Stimulated activated CD4-positive, alpha-beta T cell treated with anti-CD3 and anti-CD28 coated beads, TNF-alpha, amount 100 ng/mL, for 48 hours (primary cell): ENCODE measurements around the gene RPL7A.
"Not testable (repeated sequence)": the region's sequence is repeated elsewhere in the genome, so short reads cannot be mapped to it uniquely, and the experiment has no call there.

ENCODE experiments used
- DNase-seq, 3 donors: peaks; one replicate each; pipeline ENCODE4 v3.0.0-alpha.2; 2020; ENCODE audit warnings: low read depth in 3 of 3

Gene RPL7A

GRCh38 chr9:133347985-133348717 lies at the start of gene RPL7A, which contains the start of gene MED22:
Gene RPL7A (plus strand): TSS chr9:133348218. CDS start chr9:133348244, 26 bp downstream.
Gene MED22 (minus strand): TSS chr9:133348131. CDS start chr9:133346662, 1,469 bp downstream.
- DNase-seq = peak; percentile 89 to 90 (median 90)

DNA sequence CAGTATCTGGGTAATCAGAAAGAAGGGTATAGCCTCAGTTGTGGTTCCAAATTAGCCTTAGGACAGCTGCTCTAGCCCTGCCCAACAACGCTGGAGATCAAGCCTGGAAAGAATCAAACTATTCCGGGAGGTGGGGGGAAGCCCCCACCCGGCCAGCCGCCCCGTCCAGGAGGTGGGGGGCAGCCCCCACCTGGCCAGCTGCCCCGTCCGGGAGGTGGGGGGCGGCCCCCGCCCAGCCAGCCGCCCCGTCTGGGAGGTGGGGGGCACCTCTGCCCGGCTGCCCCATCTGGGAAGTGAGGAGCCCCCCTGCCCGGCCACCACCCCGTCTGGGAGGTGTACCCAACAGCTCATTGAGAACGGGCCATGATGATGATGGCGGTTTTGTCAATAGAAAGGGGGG lies 48.0 kb upstream of the RPL7A start:
- not testable (repeated sequence) for DNase-seq

DNA sequence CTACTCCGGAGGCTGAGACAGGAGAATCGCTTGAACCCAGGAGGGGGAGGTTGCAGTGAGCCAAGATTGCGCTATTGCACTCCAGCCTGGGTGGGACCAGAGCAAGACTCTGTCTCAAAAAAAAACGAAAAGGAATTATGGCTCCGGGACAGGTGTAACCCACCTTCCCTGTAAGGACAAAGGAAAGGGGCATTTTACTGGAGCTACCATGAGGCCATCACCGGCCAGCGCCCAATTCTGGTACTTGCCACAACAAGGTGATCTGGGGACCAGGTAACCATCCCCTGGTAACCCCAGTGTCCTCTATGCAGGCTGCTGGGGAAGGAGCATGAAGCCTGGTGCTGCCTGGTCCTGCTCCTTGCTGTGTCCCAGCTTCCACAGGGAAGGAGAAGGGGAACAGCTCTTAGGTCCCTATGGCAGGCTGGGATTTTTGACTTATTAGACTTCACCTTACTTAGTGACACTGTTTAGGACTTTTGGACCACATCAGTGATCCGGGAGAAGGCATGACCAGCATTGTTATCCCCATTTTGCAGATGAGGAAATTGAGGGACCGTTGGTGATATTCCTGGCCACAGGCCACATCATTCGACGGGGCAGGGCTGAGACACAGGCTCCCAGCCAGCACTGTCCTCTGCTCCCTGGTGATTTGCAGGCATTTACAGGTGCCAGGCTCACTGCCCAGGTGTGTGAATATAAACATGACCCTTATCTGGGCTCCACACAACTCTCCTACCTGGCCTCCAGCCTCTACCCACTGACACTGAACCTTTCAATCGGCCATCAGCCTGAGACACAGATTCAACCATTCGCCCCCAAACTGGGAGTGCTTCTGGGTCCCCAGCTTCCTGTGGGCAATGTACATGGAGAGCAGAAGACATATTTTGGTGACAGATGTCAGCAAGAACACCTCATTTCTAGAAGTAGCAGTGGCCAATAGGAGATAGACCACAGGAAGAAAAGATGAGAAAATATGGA lies 46.5 kb upstream of the RPL7A start:
- DNase-seq = no peak

DNA sequence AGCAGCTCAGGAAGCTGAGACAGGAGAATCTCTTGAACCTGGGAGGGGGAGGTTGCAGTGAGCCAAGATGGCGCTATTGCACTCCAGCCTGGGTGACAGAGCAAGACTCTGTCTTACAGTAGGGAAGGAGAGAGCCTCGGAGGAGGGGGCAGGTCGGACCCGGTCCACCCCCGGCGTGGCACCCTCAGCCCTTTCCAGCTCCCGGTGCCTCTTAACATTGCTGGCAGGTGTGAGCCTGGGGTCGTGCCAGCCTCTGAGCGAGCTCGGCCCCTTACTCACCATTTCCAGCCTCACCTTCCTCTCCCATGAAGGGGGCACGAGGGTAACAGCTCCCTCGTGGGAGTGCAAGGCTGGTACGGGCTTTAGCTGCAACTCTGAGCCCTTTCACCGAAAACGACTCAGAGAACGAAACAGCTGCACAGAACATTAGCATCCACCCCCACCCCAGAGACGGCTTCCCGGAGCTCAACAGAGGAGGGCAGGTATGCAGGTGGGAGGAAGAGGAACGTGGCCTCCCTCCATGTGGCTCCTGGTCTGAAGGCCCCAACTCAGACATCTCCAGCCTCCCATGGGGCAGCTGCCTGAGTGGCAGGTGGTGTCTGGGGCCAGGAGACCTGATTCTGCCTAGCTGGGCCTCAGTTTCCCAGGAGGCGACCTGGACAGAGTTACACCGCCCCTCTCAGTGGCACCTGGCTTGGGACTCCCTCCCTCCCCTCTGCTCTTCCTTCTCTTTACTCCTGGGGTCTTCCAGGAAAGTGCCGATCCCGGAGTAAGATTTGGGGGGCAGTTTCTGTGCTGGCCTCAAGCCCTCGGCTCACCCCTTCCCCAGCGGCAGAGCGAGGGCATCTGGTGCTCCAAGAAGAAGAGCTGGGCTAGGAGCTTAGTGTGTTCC lies 44.5 kb upstream of the RPL7A start:
- DNase-seq = no peak

DNA sequence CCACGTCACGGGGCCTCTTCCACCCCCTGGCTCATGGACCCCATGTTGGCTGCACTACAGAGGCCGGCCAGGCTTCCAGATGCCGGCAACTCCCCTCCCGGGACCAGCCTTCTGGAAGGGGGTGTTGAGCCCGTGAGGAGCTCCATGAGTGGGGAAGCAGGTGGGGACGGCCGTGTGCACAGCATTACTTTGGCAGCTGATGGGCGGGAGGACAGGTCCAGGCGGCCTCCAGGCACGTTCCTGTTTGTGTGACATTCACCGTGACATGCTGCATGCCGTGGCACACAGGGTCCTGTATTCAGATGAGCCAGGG lies 43.9 kb upstream of the RPL7A start:
- no peak for DNase-seq

DNA sequence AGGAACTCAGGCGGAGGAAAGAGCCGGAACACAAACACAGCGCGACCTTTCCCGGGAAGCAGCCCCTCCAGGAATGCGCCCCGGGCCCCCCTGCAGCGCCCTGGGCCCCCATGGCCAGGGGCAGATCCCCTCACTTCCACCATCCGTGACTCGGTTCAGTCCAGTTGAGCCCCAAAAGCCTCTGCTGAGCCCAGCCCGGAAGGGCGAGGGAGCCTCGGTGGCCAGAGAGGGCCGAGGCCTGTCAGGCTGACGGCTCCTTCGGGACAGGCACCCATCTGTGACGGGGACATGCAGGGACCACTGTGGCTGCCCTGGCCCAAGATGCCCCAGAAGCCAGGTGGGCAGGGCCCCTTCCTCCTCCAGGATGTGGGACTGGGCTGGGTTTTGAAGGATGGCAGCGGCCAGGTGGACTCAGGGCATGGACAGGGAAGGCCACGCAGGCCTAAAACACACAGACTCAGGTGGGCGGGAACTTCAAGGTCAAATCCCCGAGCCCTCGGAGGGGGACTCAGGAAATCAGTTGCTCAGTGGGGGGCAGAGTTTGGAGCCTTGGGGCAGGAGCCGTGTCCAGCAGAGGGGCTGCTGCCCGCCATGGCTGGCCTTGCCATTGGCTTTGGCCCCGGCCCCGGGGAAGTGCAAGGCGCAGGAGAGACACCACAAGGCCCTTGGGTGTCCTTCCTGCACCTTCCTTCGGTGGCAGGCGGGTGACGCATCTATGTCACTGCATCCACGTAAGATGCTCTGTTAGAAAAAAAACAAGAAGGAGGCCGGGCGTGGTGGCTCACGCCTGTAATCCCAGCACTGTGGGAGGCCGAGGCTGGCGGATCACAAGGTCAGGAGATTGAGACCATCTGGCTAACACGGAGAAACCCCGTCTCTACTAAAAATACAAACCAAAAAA lies 43.3 kb upstream of the RPL7A start:
- no peak for DNase-seq

- DNase-seq = no peak
These were observed 42.3 kb upstream of the RPL7A start for GRCh38 chr9:133305731-133306130.

DNA sequence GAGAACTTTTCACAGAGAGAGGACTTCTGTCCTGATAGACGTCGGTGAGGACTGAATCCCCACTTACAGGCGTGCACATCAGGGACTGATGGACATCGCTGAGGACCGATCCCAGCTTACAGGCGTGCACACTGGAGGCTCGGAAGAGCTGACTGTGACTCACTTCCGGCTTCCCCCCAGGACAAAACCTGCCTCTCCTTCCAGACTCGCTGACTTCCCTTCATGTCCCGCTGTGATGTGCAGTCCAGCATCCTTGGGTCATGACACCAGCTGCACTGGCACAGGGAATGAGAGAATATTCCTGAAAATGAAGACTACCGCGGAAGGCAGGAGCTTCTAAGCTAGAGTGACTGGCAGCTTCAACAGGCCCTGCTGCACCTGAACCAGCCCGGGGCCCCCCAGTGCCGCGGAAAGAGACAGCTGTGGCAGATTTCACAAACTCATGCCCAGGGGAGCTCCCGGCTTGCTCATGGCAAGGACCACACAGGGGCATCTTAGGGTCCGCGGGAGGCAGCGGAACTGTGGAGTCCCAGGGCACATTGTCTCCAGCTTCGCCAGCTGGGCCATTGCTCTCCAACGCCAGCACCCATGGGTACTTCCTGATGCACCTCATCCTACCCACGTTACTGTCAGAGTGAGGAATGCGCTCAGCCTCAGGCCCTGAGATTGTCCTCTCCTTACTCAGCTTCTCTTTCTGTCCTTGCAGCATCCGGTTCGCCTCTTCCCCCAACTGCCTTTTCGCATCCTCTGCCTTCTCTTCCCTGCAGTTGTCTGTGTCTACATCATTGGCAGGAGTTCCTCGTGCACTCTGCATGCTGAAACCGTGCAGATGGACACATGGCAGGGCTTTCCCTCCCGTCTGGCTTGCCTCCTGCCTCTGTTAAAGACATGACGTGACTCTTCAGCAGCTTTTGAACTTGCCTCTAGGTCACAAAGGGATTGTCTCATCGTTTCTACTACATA lies 41.5 kb upstream of the RPL7A start:
- DNase-seq = no peak

DNA sequence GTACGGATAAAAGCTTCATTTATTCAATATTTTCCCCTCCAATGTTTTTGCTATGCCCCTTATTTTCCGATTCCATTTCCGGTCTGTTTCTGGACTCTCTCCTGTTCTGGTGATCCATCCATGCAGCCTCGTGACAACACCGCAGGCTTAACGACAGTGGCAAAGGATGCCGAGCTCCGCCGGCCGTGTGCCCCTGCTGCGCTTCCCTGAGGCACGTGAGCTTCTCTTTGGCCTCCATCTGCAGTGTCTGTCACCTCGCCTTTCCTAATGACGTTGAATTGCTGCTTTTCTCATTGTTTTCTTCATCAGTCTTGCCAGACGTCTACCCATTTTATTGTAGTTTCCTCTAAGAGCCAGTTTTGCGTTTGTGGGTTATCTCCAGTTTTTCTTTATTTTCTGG lies 40.7 kb upstream of the RPL7A start:
- no peak for DNase-seq

DNA sequence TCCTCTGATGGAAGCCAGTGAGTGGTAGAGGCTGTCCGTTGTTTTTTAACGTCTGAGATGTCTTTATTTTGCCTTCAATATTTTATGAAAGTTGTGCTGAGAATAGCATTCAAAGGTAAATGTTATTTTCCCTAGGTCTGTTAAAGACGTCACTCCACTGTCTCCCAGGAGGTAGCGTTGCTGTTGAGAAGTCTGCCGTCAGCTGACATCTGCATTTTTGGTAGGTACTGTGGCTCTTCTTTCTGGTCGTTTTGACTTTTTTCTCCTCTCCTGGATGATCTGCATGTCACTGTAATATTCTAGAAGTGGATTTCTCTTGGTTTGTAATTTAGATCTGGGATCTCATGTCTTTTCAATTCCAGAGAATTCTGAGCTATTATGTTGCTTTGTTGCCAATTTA lies 38.4 kb upstream of the RPL7A start:
- DNase-seq = no peak

DNA sequence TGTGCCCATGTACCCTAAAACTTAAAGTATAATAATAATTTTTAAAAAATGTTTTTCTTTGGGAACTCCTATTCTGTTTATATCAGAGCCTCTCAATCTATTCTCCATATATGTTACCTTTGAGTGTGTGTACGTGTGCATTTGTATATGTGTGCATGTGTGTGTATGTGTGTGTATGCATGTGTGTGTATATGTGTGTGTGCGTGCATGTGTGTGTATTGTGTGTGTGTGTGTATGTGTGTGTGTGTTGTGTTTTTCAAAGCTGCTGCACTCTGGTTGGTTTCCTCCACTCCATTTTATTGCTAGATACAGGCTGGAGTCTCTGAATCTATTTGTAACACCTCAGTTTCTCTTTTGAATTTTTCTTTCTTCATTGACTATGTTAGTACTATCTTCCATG lies 32.0 kb upstream of the RPL7A start:
- DNase-seq = no peak

- DNase-seq = not testable (repeated sequence)
These were observed 30.5 kb upstream of the RPL7A start for GRCh38 chr9:133317551-133317950.

DNA sequence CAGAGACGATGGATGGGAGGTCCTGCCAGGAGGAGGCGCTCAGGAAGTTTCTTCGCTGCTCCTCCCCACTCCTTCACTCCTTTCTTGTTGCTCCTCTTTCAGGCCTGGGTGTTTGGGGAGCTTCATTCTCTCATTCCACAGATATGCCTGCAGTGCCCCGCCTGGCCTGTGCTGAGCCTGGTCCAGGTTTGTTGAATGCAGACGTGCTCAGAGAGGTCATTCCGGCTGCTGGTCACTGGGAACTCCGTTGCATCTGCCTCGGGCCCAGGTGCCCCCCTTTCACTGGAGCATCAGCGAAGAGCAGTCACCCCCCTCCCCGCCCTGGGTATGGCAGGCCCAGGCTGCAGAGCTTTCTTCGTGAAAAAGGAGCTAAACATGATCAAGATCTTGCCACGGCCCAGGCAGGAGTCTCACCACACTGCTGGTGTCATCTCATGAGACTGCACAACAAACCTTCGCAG lies 27.6 kb upstream of the RPL7A start:
- DNase-seq = no peak

- no peak for DNase-seq
These were observed 26.5 kb upstream of the RPL7A start for GRCh38 chr9:133321411-133321935.

GRCh38 chr9:133322701-133323100 lies 25.3 kb upstream of the RPL7A start:
- no peak for DNase-seq

DNA sequence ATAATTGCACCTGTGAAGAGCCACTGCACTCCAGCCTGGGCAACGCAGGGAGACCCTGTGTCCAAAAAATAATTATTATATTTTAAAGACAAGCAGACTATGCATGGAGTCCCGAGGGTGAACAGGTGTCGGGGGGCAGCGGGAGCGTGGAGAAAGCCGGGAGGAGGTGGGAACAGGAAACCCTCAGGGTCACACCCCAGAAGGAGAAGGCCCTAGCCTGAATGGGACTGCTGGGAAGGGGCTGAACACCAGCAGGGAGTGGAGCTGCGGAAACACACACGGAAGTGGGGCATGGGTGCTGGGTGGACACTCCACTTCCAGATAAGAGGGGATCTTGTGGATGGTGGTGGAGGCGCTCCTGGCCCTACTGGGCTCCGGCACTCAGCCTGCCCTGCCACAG lies 24.8 kb upstream of the RPL7A start:
- no peak for DNase-seq

DNA sequence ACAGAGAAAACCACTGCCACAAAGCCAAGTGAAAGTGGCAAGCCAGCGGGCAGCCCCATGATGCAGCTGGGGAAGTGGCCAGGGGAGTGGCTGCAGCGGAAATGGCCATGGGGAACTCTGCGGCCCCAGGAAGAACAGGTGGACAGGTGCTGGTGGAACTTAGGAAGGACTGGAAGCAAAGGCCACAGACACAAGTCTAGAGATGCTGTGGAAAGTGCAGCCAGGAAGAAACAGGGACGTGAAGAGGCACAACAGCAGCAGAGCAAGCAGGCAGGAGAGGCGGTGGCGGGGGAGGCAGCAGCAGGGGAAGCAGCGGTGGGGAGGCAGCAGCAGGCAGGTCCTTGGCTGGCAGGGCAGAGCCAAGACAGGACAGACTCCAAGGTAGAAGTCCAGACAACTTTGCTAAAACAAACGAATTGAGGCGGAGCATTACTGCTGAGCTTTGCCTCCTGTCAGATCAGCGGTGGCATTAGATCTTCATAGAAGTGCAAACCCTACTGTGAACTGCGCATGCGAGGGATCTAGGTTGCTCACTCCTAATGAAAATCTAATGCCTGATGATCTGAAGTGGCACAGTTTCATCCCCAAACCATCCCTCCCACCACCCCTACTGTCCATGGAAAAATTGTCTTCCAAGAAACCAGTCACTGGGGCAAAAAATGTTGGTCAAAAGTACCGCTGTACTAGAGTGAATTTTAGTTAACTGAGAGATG lies 23.9 kb upstream of the RPL7A start:
- DNase-seq = no peak

GRCh38 chr9:133327021-133327420 lies 21.0 kb upstream of the RPL7A start:
- DNase-seq = not testable (repeated sequence)
